Ureter (tissue), 1 donor: Measurements from ENCODE around the gene BSDC1. TPM values are rescaled to one million over a fixed set of nuclear protein-coding genes. Genes with fewer than 3 reads are reported as not detected.
"Not testable (repeated sequence)": the region's sequence is repeated elsewhere in the genome, so short reads cannot be mapped to it uniquely, and the experiment has no call there.

ENCODE experiments used
- DNase-seq: peaks from one replicate; pipeline ENCODE4 v3.0.0-alpha.2; 2020; ENCODE audit warnings: low spot score
- total RNA-seq: library from RNA; stranded (reverse); gene quantifications from one replicate; pipeline ENCODE4 v1.2.4, GENCODE V29; 2023
- donor health status: DM: yes; HTN: yes; CAD: no.

BSDC1 gene
- total RNA-seq, 1 donor from 2014 or later: 59.6 TPM

DNA sequence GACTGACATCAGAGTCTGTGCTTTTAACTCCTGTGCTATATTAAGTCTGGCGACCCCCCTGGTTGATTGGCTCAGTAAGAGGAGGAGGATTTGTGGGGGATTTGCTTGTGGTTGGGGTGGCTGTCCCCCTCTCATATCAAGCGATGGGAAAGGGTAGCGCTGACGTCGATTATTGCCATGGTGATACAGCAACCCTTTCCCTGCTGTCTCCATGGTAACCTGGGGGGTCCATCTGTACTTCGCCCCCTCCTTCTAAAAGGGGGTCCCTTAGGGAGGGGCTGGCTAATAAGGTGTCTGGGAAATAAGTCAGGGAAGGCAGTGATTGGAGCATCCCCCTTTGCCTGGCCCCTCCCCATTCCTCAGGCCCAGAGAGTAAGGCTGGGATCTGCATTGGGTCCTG, 36.6 kb downstream of the BSDC1 start:
- DNase-seq: no peak

DNA sequence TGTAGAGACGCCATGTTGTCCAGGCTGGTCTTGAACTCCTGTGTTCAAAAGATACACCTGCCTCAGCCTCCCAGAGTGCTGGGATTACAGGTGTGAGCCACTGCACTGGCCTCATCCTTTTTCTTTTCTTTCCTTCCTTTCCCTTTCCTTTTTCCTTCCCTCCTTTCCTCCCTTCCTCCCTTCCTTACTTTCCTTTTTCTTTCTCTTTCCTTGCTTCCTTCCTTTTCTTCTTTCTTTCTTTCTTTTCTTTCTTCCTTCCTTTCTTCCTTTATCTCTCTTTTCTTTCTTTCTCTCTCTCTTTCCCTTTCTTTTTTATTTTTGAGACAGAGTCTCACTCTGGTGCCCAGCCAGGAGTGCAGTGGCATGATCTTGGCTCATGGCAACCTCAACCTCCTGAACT, 37.8 kb downstream of the BSDC1 start:
- DNase-seq: no peak

DNA sequence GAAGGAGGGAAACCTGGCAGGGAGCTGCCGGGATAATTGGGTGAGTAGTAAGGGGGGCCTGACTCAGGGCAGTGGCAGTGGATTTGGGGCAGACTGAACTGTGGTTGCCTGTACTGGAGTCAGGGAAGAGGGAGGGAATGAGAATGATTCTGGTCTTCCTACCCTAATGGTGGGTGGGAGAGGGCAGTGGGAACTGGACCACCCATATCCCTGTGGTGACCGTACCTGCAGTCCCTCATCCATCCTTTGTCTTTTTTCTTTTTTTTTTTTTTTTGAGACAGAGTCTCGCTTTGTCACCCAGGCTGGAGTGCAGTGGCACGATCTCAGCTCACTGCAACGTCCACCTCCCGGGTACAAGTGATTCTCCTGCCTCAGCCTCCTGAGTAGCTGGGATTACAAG, 38.5 kb downstream of the BSDC1 start:
- not testable (repeated sequence) for DNase-seq

DNA sequence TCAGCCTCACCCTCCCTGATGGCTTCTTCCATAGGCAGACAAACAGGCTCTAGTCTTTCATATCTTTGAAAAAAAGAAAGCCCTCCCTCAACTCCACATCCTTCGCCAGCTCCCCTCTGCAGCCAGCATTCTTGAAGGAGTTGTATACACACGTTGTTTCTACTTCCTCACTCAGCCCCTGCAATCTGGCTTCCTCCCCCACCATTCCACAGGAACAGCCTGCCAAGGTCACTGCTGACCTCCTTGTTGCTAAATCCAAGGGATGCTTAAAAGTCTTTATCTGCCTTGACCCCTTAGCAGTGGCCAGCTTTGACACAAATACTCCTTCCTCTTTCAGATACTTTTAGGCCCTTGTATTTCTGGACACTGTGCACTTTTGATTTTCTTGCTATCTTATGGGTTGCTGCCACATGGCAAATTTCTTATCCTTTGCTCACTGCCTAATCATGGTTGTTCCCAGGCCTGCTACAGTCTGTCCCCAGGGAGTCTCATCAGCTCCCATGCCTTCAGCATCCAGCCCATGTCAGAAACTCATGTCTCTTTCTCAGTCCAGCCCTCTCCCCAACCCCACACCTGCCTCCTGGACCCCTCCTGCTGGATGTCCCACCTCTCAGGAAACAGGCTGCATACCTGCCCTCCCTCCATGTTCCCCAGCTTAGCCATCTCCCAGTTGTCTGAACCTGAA, 40.2 kb downstream of the BSDC1 start:
- no peak for DNase-seq

DNA sequence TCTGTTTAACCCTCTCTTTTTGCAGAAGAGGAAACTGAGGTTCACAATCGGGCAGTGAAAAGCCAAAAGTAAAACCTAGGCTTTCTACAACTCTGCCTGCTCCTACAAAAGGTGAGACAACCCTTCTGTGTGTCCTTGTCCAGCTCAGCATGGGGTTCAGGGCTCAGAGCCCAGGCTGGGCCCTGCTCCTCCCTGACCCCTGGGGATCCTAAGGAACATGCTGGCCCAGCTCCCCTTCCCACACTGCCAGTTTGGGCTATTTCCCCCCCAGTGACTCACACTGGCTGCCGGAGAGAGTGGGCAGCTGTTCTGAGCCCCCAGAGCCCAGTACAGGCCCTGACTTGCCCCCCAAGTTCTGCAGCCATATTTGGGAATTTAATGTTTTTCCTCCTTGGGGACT, 40.8 kb downstream of the BSDC1 start:
- no peak for DNase-seq

DNA sequence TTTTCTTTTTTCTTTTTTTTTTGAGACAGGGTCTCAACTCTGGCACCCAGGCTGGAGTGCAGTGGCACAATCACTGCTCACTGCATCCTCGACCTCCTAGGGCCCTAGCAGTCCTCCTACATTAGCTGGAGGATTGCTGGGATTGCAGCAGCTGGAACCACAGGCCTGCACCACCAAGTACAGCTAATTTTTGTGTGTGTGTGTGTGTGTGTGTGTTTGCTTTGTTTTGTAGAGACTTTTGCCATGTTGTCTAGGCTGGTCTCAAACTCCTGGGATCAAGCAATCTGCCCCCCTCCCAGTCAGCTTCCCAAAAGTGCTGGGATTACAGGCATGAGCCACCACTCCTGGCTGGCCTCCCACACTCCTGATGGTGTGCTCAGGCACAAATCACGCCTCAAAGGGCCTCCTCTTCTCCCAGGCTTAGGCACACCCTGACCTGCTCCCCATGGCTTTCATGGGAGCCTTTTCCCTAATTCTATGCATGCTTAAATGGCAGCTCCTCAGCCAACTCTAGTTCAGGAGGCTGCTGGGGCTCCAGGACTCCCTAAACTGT, 41.3 kb downstream of the BSDC1 start:
- no peak for DNase-seq

DNA sequence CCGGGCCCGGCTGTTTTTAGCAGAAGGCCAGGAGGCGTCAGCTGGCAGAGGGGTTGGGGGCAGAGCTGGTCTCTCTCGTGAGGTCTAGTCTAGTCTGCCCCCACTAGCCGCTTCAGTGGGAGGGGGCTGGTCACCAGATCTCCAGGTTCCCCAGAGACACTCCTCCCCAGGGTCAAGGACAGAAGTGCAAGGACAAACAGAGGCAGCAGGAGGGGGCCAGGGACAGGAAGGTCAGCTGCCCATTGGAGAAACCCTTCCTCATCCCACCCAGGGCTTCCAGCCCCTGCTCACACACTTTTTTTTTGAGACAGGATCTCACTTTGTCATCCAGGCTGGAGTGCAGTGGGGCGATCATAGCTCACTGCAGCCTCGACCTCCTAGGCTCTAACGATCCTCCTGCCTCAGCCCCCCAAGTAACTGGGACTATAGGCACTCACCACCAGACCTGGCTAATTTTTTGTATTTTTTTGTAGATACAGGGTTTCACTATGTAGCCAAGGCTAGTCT, 41.9 kb downstream of the BSDC1 start:
- no peak for DNase-seq

DNA sequence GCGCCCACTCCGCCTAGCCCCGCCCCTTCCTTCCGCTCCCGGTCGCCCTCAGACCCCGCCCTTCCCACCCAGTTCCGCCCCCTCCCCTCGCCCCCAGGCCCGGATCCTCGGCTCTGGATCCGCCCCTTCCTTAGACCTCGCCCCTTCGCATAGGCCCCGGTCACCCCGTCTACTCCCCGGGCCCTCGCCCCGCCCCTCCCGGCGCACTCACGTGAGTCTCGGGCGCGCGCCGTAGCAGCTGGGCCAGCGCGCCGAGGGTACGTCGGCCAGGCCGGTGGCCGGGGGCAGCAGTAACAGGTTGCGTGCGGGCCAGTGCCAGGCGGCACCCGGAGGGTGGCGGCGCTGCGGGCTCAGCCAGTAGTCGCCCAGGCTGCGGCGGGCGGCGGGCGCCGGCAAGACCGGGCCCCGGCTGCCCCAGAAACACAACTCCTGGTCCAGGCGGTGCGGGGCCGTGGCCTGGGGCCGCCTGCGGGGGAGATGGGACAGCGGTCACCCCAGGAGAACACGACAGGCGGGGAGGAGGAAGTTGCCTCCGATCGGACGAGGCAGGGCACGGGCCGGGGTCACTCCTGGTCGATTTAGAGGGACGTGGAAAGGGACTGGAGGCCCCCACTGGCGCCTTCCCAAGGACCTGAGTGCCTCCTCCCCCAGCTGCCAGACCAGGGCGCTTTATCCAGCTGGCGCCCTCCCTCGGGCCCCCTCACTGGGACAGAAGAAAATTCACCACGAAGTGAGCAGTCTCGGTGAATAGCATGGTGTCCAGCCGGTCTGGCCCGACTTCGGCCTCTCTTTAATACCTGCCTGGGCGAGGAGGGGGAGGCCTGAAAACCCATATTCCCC, 42.6 kb downstream of the BSDC1 start:
- peak; percentile 95 for DNase-seq

DNA sequence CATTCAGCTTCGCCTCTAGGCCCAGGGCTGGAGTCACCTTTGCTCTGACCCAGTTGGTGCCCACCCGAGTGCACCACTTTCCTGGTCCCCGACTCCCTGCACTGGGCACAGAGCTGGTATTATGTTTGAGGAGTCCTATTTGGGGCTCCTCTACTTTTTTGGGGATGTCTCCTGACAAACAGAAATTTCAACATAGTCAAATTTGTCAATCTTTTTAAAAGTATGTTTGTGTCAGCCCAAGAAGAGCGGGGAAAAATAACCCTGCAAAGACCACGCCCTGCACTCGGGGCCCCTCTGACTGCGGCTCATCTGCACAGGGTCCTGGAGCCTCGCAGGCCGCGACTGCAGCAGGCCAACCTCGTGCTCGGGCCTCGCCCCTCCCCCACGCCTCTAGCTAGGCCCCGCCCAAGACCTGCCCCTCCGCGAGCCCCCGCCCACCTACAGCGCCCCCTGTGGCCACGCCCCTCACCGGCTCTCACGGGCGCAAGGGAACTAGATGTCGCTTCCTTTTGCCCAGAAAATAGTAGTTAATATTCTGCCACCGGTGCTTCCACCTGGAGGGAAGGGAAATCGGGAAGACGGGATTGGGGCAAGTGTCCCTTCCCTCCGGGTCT, 43.3 kb downstream of the BSDC1 start:
- DNase-seq: peak; percentile 81

DNA sequence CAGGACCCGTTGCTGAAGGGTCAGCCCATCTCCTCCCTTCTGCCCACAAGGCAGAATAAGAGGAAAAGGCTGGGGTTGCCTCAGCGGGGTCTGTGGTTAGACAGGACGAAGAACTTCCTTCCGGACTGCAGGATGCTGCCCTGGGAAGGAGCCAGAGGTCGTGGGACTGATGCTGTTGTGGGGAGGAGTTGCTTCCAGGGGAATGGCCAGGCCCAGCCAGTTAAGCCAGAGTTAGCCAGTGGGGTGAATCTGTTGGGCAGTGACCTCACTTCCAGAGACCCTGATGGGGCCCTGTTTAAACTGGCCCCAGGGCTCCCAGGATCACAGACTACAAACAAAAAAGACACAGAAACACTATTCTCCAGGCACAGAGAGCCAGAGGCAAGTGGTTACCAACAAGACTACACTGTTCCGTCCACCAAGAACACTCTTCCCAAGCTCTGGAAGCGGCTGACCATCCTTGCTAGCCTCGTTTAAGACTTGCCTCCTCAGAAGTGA, 45.0 kb downstream of the BSDC1 start:
- DNase-seq: no peak

DNA sequence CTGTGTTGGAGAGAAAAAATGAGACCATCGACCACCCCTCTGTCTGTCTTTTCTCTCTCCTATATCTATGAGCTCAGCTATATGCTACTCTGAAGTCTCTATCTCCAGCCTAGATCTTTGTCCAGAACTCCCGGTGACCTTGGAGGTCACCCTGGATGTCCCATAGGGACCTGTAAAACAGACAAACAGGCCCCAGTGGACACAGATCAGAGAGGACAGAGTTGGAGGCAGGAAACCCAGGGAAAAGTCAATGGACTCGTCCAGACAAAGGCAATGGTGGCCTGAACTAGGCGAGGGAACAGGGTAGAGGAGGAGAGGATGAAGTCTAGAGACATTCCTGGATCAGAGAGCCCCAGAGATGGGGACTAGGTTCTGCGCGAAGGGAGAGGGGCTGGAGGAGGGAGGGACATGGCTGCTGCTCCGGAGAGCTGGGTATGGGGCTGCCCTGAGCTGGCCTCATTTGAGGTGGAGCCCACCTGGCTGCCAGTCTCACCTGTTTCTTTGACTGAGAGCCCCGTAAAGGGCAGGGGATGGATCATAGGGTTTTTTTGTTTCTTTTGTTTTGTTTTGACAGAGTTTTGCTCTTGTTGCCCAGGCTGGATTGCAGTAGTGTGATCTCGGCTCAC, 47.6 kb downstream of the BSDC1 start:
- no peak for DNase-seq

DNA sequence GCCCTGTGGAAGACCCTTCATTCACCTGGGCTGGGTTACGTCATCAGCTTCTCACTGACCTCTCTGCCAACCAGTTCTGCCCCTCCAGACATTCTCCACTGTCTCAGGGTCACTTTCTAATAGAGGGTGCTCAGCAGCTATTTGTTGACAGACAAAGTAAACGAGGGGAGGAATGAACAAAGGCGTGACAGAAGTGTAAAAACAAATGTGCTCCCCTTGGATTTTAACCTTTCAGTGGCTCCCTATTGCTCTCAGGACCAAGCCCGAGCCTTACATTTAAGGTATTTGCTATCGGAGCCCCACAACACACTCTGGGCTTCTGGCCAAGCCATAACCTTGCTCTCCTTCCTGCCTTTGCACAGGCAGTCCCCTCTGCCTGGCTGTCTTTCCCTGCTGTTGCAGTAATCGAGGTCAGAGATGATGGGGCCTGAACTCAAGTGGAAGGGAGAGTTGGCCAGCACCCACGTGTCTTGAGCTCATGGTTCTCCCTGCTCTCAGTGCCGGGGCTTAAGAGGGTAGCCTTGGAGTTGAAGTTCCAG, 48.9 kb downstream of the BSDC1 start:
- DNase-seq: no peak

DNA sequence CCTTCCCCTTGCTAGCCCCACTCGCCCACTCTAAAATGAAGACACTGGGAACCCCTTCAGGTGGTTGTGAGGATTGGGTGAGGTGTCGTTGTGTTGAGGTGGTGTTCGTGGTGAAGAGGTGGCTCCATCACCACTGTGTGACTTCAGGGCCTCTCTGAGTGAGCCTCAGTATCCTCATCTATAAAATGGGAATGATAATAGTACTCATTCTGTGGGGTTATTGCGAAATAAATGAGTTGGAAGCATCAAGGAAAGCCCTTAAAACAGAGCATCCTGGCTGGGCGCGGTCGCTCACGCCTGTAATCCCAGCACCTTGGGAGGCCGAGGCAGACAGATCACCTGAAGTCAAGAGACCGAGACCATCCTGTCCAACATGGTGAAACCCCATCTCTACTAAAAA, 51.5 kb downstream of the BSDC1 start:
- DNase-seq: no peak

DNA sequence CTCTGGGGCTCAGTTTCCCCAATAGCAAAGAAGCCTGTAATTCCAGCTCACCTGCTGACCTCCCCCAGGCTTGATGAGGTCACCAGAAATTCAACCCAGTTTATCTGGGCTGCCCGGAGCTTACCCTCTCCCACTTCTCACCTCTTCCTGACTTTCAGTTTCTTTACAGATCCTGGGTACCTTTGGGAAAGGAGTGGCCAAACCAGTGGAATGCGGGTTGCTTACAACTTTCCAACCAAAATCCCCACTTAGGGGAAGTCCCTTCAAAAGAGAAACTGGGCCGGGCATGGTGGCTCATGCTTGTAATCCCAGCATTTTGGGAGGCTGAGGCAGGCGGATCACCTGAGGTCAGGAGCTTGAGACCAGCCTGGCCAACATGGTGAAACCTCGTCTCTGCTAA, 52.3 kb downstream of the BSDC1 start:
- DNase-seq: no peak

DNA sequence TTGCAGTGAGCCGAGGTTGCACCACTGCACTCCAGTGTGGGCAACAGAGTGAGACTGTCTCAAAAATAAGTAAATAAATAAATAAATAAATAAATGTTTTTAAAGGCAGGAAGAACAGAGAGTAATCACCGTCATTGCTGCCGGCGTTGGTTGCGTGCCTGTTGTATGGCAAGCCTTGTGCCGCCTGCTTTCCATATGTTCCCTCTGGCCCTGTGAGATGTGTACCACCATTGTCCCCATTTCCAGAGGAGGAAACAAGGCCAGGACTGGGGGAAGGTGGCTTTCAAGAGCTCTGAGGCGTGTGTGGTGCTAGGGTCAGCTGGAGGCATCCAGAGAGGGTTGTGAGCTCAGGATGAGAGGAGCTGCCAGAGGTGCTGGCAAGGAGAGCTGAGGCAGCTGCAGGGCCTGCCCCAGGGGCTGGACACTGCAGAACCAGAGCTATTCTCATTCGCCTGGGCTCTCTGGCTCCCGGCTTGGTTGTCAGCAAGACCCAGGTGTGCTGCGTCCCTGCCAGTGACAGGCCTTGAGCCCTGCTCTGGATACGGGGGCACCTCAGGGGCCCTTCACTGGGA, 53.0 kb downstream of the BSDC1 start:
- DNase-seq: no peak

DNA sequence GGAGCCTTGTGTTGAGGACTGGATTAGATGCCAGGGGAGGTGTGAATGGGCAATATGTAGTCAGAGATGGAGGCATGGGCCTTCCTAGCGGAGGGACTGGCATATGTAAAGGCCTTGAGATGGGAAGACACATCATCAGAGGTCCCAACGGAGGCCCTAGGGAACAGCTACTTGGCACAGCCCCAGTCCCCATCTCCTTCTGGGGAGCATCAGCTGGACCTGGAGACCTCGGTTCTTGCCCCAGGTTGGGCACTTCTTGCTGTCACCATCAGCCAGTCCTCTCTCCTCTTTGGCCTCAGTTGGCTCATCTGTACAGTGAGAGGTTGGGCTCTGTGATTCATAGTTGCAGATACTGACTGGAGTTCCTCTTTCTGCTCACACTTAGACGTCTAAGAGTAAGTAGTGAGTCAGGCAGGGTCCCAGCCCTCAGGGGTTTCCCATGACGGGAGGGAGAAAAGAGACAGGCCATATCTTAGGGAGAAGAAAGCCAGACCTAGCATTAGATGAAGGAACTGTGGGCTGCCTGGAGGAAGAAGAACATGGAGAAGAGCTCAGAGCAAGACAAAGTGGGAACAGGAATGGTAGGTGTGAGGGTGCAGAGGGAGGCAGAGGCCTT, 54.8 kb downstream of the BSDC1 start:
- no peak for DNase-seq

DNA sequence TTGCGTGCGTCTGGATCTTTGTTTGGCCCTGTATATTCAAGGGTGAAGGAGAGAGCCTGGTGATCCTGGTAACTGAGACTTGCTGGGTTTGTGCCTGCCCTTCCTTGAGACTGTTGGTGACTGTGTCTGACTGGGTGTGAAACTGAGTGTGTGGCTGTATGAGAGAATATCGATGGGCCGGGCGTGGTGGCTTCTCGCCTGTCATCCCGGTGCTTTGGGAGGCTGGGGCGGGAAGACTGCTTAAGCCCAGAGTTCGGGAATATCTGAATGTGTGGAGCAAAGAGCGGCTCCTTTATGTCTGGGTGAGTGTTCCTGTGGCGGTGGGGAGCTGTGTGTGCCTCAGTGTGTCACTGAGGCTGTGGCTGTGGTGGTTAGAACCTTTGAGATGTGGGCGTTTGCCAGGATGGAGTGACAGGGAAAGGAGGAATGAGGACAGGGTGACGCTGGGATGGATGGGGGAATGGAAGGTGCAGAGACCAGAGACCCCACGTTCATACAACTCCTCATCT, 55.5 kb downstream of the BSDC1 start:
- no peak for DNase-seq

DNA sequence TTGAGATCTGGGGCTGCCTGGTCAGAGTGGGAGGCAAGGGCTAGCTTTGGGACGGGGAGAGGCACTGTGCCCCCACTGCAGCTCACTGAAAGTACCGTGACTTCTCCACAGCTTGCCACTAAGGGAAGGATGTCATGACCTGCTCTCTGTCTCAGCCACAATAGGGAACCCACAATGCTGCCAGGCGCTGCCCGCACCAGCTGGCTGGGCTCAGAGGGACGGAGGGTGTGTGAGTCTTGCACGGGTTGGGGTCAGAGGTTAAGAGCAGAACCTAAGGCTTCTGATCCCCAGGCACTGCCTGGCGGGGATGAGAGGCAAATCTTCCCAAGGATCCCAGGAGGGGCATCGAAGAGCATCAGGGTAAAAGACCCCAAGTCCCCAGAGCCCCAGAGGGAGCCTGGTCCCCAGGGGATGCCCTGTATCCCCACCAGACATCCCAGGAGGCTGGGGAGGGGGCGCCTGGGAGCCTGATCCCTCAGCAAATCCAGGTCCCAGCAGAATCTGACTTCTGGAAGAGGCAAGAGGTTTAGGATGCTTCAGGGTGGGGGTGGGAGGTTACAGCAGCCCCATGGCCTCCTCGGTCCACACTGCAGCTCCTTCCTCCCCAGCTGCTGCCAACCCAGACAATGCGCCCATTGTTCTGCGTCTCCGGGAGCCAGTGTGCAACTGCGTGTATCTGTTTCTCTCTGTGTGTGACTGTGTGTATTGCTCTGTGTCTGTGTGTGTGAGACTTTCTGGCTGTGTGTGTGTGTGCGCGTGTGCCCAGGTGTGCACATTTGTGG, 56.2 kb downstream of the BSDC1 start:
- DNase-seq: no peak

DNA sequence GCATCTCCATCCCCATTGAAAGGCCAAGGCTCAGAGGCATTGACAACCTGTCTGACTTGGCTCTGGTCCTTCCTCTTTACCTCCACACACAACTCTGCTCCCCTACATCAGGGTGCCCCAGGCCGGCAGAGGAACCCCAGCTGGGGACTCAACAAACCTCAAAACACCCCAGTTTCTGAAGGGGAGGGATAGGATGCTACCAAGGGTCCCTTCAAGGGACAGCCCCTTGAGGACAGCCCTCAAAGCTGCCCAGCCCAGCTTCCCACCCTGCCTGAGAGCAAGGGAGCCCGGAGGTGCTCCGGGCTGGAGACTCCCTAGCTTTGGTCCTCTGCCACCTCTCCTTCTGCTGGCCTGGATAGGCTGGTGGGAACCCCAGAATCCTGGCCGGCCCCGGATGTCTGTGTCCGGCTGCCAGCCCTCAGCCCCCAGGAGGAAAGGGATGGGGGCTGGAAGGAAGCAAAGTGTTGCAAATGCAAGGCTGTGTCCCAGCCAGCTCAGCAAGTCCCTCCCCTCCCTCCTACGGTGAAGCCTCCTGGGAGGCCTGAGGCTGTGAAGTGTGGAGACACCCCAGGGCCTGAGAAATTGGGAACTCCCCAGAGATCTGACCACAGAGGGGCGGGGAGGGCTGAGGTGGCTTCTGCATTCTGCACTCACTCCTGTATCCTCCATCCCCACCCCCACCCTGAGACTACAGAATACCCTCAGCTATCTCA, 57.1 kb downstream of the BSDC1 start:
- DNase-seq: no peak
